GM18517 (cell line): ENCODE data around the gene POU2F1.

Experiments
- ATAC-seq: cut with Tn5 transposase; IDR thresholded peaks from one replicate; pipeline ENCODE4 v1.9.1; 2021; ENCODE audit warnings: mild to moderate bottlenecking, moderate library complexity; ENCODE audit not compliant: unreplicated experiment

Gene POU2F1

GRCh38 chr1:167462341-167462740 lies 241.7 kb downstream of the POU2F1 start:
- ATAC-seq = no peak

GRCh38 chr1:167463080-167463479 lies 242.4 kb downstream of the POU2F1 start:
- ATAC-seq = no peak

- no peak for ATAC-seq
These were observed 243.3 kb downstream of the POU2F1 start for GRCh38 chr1:167463875-167464575.

GRCh38 chr1:167465018-167465417 lies 244.3 kb downstream of the POU2F1 start:
- no peak for ATAC-seq

GRCh38 chr1:167465743-167466142 lies 245.1 kb downstream of the POU2F1 start:
- ATAC-seq = no peak

- no peak for ATAC-seq
These were observed 246.5 kb downstream of the POU2F1 start for GRCh38 chr1:167467126-167467710.

GRCh38 chr1:167467752-167468151 lies 247.1 kb downstream of the POU2F1 start:
- ATAC-seq = no peak

GRCh38 chr1:167469280-167469965 lies 248.7 kb downstream of the POU2F1 start:
- ATAC-seq = no peak

- no peak for ATAC-seq
These were observed 250.9 kb downstream of the POU2F1 start for GRCh38 chr1:167471568-167471967.

GRCh38 chr1:167472752-167473521 lies 252.3 kb downstream of the POU2F1 start:
- no peak for ATAC-seq

GRCh38 chr1:167473761-167474160 lies 253.1 kb downstream of the POU2F1 start:
- ATAC-seq = no peak

GRCh38 chr1:167474191-167474641 lies 253.5 kb downstream of the POU2F1 start:
- ATAC-seq = no peak

- ATAC-seq = no peak
These were observed 255.4 kb downstream of the POU2F1 start for GRCh38 chr1:167476061-167476460.
